Stimulated activated CD8-positive, alpha-beta memory T cell treated with anti-CD3 and anti-CD28 coated beads, Interleukin-4, amount 100 ng/mL, for 4 hours (primary cell): Measurements from ENCODE around the gene COLGALT1.
"Not testable (repeated sequence)": the region's sequence is repeated elsewhere in the genome, so short reads cannot be mapped to it uniquely, and the experiment has no call there.

ENCODE experiments used
- DNase-seq, 2 donors: peaks; one replicate each; pipeline ENCODE4 v3.0.0-alpha.2; 2020; ENCODE audit warnings: low read depth in 2 of 2, low spot score in 1 of 2

Gene COLGALT1

GRCh38 chr19:17598063-17598462 lies 42.6 kb downstream of the COLGALT1 start:
- not testable (repeated sequence) for DNase-seq

- no peak for DNase-seq
Observed at GRCh38 chr19:17598953-17599352, 43.5 kb downstream of the COLGALT1 start.

- DNase-seq, result no peak
Observed at GRCh38 chr19:17599780-17600179, 44.3 kb downstream of the COLGALT1 start.

- no peak for DNase-seq
Observed at GRCh38 chr19:17601683-17602082, 46.2 kb downstream of the COLGALT1 start.

GRCh38 chr19:17602217-17602616 lies 46.8 kb downstream of the COLGALT1 start:
- no peak for DNase-seq

- DNase-seq, result no peak
Observed at GRCh38 chr19:17602872-17603510, 47.5 kb downstream of the COLGALT1 start.

GRCh38 chr19:17604372-17605025 lies 49.0 kb downstream of the COLGALT1 start:
- no peak for DNase-seq

GRCh38 chr19:17605117-17605516 lies 49.7 kb downstream of the COLGALT1 start:
- DNase-seq, result no peak

- peak; percentile 61 to 63 for DNase-seq
Observed at GRCh38 chr19:17605761-17606589, 50.5 kb downstream of the COLGALT1 start.

- no peak for DNase-seq
Observed at GRCh38 chr19:17606590-17607185, 51.2 kb downstream of the COLGALT1 start.

- DNase-seq, result no peak
Observed at GRCh38 chr19:17607936-17608335, 52.5 kb downstream of the COLGALT1 start.

- no peak for DNase-seq
Observed at GRCh38 chr19:17610384-17610783, 54.9 kb downstream of the COLGALT1 start.

GRCh38 chr19:17611462-17612244 lies 56.2 kb downstream of the COLGALT1 start:
- no peak for DNase-seq

GRCh38 chr19:17614476-17614875 lies 59.0 kb downstream of the COLGALT1 start:
- no peak for DNase-seq

- no peak for DNase-seq
Observed at GRCh38 chr19:17615889-17616685, 60.6 kb downstream of the COLGALT1 start.

- DNase-seq, result no peak
Observed at GRCh38 chr19:17616686-17616960, 61.2 kb downstream of the COLGALT1 start.

GRCh38 chr19:17616961-17617806 lies 61.7 kb downstream of the COLGALT1 start:
- DNase-seq, result no peak

- DNase-seq, result no peak
Observed at GRCh38 chr19:17617807-17618192, 62.4 kb downstream of the COLGALT1 start.

GRCh38 chr19:17618281-17618903 lies 62.9 kb downstream of the COLGALT1 start:
- no peak for DNase-seq
